Effector CD4-positive, alpha-beta T cell (primary cell): ENCODE results near the gene MYL10. TPM values are rescaled to one million over a fixed set of nuclear protein-coding genes. Genes with fewer than 3 reads are reported as not detected.

Experiments
- DNase-seq: peaks from one replicate; pipeline ENCODE4 v3.0.0-alpha.2; 2020
- total RNA-seq: gene quantifications from one replicate; lab custom pipeline; 2026; lab: John Stamatoyannopoulos, UW

MYL10 gene
- not detected for total RNA-seq

DNA sequence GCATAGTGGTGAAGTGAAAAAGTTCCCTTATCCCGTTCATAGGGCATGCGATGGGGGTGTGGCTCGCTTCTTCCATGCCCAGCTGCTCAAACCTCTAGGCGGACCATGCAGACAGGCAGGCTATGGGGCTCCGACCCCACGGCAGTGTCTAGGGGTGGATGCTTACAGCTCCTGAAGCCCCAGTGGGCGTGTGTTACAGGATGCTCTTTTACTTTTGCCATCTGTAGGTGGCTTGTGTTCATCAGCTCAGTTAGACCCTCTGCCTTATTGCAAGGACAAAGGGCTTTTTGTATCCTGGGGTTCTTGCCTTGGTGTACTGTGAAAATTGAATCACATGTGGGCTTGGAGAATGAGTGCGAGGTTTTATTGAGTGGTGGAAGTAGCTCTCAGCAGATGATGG, at the start of gene MYL10:
MYL10 (minus strand) TSS at position 126 of the 400 bp plus-strand sequence. CDS start 178 bp downstream, outside the sequence.
- DNase-seq = no peak

DNA sequence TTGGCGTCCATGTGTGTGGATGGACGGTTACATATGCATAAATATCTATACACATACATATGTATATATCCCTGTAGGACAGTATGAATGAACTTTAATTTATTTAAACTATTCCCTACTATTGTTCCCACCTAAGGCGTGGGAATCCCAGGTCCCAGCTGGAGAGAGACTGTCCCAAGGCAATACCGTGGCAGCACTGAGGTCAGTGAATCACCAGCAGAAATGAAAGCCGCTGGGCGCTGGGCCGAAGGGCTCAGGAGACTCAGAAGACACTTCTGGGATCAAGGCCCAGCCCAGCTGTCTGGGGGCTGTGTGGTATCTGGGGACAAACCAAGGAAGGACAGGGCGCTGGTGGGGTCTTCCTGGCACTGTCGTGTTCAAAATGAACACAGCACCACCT, 49.6 kb upstream of the MYL10 start:
- DNase-seq = no peak

DNA sequence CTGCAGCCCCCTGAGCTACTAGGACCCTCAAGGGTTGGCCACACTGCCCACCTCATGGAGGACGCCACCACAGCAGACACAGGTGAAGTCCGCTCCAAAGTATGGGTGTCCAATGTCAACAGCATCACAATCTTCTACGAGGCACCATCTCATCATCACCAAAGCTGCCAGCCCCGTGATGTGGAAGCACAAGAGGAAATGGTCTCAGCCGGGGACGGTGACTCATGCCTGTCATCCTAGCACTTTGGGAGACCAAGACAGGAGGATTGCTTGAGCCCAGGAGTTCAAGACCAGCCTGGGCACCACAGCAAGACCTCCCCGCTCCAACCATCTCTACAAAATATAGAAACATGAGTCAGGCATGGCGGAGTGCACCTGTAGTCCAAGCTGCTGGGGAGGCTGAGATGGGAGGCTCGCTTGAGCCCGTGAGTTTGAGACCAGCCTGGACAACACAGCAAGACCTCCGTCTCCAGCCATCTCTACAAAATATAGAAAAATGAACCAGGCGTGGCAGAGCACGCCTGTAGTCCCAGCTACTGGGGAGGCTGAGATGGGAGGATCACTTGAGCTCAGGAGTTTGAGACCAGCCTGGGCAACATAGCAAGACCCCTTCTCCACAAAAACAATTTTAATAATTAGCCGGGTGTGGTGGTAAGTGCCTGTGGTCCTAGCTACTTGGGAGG, 48.8 kb upstream of the MYL10 start:
- no peak for DNase-seq

GRCh38 chr7:101677391-101677790, 48.3 kb upstream of the MYL10 start:
- no peak for DNase-seq

GRCh38 chr7:101676956-101677355, 47.9 kb upstream of the MYL10 start:
- no peak for DNase-seq

- no peak for DNase-seq
These were observed 47.0 kb upstream of the MYL10 start for GRCh38 chr7:101676062-101676598.

DNA sequence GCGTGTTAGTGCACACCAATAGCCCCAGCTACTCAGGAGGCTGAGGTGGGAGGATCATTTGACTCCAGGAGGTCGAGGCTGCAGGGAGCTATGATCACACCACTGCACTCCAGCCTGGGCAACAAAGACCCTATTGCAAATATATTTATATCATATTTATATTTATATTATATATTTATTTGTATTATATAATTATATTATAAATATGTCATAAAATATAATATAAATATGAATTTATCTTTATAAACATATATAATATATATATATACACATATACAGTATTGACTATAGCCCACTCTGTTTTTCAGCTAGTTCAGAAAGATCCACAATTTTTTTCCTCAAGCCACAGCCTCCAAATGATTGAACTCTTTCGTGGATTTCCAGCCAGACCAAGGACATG, 45.3 kb upstream of the MYL10 start:
- DNase-seq = no peak

DNA sequence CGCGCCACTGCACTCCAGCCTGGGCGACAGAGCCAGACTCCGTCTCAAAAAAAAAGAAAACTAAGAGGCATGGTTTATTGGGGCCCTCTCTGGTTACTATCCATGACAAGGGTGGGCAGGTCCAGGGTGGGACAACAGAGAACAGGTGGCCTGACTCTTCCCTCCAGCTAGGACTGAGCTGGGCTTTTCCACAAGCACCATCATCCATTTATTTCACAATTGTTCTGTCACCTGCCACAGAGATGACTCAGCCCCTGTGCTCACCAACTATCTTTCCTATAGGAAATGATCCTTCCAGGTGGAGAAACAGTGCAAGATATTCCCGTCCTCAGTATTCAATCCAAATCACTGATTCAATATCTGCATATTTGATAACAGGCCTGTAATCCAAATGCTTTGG, 44.9 kb upstream of the MYL10 start:
- DNase-seq = no peak

DNA sequence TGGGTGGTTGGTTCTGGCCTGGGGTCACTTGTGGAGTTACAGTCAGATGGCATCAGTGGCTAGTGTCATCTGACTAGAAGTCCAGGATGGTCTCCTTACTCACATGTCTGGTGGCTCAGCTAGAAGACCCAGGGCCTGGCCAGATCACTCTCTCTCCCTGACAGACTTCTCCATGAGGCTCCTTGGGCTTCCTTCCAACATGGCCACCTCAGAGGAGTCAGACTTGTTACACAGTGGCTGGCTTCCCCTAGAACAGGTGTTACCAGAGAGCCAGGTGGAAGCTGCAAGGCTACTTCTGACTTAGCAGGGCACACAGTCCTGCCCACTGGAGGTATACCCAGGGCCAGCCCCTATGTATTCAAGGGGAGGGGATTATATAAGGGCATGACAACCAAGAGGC, 44.2 kb upstream of the MYL10 start:
- DNase-seq = no peak

DNA sequence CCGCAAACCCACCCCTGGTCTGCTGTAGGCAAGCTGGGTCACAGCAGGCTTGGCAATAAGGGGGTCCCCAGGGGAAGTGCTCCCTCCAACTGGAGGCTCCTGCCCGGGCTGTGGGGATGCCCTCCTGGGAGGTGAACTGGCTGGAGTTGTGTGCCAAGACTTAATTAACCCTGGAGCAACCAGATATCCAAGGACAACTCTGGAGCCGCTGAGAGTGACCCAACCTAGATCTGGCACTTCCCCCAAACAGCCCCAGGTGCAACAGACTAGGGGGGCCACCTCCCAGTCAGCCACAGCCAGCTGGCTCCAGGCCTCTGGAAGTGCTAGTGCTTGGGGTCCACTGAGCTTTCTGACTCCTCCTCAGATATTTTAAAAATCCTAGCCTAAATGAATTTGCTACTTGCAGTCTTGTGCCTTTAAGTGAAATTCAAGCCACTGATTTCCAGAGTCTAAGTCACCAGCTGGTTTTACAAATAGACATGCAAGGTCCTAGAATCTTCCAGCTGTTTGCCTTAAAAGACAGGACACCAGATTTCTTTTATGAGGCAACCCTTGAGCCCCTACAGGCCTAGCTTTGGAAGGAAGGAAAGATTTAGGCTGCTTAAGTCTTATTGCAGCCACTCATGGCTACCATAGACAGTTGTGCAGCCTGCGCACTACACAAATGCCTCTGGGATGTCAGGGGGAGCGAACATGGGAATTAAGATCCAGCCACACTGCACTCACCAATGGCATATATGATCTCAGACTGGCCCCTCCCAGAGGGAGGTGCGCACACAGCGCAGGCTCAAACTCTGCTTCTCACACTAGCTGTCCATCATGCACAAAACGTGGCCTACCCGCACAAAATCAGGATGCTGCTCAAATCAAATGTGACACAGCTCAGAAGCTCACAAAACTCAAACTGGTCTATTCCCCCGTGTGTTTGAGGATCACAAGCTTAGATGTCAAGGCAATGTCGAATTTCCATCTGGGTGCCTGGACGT, 42.6 kb upstream of the MYL10 start:
- no peak for DNase-seq

- DNase-seq = no peak
These were observed 40.2 kb upstream of the MYL10 start for GRCh38 chr7:101669307-101669706.

DNA sequence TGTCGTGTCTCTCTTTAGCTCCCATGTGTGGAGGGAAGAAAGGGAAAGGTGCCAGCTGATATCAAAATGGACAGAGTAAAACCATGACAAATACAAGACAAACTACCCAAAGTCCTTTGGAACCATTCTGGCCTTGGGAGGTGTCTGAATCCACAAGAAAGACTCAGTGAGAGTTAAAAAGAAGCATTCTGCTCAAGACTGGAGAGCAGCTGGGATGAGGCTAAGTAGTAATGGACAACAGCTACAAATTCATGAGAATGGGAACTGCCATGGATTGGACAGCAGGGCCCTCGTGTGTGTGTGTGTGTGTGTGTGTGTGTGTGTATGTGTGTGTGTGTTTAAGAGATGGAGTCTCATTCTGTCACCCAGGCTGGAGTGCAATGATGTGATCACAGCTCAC, 39.6 kb upstream of the MYL10 start:
- no peak for DNase-seq

GRCh38 chr7:101667920-101668319, 38.8 kb upstream of the MYL10 start:
- no peak for DNase-seq

DNA sequence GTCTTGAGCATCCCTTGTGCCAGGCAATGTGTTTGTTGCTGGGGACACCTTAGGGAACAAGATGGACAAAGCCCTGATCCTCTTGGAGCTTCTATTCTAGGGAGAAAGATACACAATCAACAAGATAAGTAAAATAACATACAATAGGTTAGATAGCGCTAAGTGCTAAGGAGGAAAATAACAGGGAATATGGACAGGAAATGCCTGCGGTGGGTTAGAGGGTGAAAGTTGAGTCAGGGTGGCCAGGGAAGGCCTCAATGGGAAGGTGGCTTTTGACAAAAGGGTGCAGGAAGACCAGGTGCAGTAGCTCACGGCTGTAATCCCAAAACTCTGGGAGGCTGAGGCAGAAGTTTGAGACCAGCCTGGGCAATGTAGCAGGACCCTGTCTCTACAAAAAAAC, 38.3 kb upstream of the MYL10 start:
- no peak for DNase-seq

- DNase-seq = no peak
These were observed 37.6 kb upstream of the MYL10 start for GRCh38 chr7:101666741-101667140.

DNA sequence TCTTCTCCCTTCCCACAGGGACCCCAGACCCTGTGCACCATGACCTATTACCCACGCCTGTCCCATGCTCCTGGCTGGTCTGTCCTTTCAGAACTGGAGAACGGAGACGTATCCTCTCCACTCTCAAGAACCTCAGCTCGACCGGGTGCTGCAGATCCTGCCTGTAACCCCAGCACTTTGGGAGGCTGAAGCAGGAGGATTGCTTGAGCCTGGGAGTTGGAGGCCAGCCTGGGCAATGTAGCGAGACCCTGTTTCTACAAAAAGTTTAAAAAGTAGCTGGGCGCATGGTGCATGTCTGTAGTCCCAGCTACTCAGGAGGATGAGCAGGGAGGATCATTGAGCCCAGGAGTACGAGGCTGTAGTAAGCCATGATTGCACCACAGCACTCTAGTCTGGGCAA, 37.2 kb upstream of the MYL10 start:
- no peak for DNase-seq

DNA sequence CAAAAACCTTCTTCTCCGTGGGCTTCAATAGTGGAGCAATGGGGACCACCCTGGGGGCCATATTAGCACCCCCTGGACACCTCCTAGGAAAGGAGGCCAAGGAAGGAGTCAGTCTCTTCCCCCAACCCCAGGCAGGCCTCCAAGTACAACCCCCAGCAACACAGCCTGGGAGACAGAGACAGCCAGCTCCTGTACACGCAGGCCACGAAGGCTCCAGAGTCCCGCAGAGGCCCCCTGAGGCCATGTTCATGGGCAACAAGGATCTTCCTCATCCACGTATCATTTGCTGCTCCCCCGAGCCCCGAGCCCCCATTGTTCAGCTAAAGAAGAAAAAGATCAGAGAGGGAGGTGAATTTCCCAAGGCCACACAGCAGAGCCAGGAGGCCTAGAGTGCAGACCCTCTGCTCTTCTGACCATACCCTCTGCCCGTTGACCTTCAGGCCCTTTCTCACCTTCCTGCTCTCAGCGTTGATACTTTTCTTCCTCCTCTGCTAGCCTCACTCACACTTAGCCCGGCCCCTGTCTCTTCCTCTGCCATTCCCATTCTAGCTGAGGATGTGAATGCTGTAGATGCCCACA, 35.9 kb upstream of the MYL10 start:
- DNase-seq = no peak

GRCh38 chr7:101664436-101664835, 35.3 kb upstream of the MYL10 start:
- no peak for DNase-seq

- DNase-seq = no peak
These were observed 34.7 kb upstream of the MYL10 start for GRCh38 chr7:101663747-101664146.

- no peak for DNase-seq
These were observed 33.4 kb upstream of the MYL10 start for GRCh38 chr7:101662447-101662998.

GRCh38 chr7:101659706-101660105, 30.6 kb upstream of the MYL10 start:
- no peak for DNase-seq

DNA sequence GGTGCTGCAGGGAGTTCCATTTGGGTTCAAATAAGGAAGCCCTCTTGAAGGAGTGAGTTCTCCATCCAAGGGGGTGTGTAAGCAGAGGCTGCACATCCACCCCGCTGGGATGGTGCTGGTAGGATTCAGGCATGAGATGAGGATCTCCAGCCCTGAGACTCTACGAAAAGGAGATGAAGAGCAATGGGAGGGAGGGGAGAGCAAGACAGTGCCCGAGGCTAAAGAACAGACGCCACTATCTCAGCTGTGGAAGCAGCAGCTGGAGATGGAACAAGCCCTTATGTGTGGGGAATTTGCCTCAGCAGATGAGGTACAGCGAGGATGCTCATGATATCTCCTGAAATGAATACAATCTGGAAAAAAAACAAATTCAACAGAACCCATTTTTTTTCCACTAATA, 28.1 kb upstream of the MYL10 start:
- DNase-seq = no peak

- DNase-seq = no peak
These were observed 22.0 kb upstream of the MYL10 start for GRCh38 chr7:101651112-101651511.
